CD4-positive, alpha-beta T cell treated with Interleukin-6 at 100 ng/mL for 8 hours (primary cell): ENCODE data around the gene MYB.
"Not testable (repeated sequence)": the region's sequence is repeated elsewhere in the genome, so short reads cannot be mapped to it uniquely, and the experiment has no call there.

ENCODE experiments used
- DNase-seq: peaks from one replicate; pipeline ENCODE4 v3.0.0-alpha.2; 2020; ENCODE audit warnings: mixed read lengths, low spot score

MYB gene

DNA sequence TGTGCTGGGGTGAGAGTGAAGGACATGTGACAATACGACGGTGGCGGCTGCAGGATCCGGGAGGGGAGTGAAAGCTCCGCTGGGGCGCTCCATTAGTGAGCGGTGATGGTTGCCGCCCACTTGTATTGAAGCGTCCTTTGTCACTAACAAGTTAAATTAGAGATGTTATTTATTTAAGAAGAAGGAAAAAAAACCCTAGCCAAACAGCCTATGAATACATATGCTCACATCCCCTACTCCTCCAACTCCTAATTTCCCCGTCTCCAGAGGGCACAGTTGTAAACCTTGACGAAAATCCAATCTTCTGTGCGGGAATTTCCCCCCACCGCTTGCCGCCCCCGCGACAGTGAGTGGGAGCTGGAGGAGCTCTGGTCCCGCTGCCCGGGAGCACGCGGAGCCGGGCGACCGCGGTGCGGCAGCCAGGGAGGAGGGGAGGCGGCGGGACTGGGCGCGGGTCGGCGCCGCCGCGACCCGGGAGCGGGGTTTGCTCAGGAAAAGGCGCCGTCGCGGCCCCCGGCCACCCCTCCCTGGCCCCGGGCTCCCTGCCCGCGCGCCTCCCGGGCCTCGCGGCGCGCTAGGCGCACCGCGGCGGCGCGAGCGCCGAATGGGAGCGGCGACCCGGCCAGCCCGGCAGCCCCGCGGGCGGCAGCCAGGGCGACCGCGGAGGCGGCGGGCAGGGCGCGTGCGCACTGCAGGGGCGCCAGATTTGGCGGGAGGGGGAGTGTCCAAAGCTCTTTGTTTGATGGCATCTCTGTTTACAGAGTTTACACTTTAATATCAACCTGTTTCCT, at the start of gene MYB:
Gene MYB (plus strand): TSS at position 767 of the 791 bp plus-strand sequence. CDS start 206 bp downstream, outside the sequence.
- DNase-seq, result peak; percentile 73

DNA sequence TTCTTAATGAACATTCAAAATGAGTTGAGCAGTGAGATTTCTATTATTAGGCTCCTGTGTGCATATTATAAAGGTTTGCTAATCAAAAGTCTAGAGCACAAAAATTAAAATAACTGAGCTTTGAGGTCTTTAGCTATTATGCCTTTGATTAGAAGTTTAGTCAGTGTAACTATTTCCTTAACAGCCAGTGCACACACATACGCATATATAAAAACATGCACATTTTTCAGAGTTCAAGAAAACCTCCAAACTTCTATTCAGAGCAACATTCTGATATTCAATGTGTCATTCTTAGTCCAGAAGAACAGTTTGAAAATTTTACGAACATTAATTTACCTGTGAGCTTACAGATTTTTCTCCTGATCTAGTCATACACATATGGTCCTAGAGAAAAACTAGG, 48.3 kb upstream of the MYB start:
- no peak for DNase-seq

DNA sequence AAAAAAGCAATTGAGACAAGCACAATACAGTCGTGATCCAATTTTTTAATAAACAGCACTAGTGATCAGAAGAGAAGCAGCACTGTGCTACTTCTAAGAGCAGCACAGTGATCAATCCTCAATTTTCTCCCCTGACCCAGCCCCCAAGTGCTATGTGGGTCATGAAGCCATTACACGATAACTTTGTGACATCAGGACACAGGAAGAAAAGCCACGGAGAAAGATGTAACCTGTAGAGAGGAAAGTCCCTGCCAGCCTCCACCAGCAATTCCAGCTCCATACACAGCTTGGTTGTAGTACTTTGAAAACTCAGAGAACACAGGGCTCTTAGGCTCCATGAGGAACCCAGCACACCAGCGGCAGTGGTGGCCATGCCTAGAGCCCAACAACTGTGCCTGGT, 45.3 kb upstream of the MYB start:
- DNase-seq, result no peak

- DNase-seq, result no peak
Observed at GRCh38 chr6:135137826-135138225, 43.3 kb upstream of the MYB start.

GRCh38 chr6:135141182-135141581, 39.9 kb upstream of the MYB start:
- no peak for DNase-seq

DNA sequence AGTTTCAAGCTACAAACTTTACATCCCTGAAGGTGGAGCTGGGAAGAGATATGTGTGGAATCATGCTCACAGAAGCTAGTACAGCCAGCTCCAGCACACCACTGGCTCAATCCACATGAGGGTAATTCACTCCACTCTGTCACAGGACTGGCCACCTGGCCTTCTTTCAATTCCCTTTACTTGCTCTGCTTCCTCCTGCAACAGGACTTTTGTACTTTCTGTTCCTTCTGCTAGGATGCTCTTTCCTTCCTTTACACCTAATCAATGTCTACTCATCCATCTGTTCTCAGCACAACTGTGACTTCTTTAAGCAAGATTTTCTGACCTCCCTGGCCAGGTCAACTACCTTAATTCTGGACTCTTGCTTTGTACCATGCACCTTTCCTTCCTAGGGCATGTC, 39.4 kb upstream of the MYB start:
- DNase-seq, result no peak

GRCh38 chr6:135142232-135142631, 38.9 kb upstream of the MYB start:
- not testable (repeated sequence) for DNase-seq

DNA sequence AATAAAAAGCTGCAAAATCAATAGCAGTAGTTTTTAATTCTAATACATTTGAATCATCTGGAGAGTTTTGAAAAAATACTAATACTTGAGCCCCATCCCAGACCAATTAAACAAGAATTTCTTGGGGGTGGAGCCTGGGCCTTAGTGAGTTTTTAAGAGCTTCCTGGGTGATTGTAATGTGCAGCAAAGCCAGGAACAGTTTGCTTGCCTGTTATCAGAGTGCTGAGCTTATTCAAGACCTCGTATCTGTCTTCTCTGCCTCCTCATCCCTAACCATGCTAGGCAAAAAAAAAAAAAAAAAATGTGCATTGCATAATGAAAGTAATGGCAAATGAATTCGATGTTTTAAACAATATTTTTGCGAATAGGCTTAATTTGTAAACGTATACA, 36.4 kb upstream of the MYB start:
- DNase-seq, result no peak

DNA sequence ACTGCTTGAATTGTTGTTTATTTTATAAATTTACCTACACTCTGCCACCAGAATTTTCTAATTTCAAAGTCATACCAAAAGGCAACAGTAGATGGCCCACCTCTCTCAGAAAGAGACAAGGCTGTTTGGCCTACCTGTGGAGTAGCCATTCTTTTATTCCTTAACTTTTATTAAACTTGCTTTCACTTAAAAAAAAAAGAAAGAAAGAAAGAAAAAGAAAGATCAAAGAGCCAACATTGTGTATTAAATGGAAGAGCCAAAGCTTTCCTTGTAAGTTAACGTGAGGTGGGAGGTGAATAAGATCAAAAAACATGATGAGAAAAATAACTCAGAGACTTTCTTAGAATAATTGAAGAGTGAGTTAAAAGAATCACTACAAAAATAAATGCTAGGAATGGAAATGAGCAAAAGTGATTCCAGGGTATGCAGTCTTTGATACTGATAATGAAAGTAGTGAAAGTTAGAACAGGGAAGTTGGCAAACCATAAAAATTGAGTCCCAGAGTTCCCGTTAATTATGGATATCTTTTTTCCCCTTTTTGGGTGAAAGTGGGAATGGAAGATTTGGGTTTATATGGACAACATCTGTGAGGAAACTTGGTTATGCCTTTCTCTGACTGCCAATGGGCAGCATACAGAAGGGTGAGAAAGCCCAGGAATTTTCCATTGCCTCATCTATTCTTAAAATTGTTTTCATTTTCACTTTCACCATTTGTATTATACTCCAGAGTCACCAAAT, 35.9 kb upstream of the MYB start:
- DNase-seq, result peak; percentile 44

- DNase-seq, result no peak
Observed at GRCh38 chr6:135146162-135146934, 34.8 kb upstream of the MYB start.

DNA sequence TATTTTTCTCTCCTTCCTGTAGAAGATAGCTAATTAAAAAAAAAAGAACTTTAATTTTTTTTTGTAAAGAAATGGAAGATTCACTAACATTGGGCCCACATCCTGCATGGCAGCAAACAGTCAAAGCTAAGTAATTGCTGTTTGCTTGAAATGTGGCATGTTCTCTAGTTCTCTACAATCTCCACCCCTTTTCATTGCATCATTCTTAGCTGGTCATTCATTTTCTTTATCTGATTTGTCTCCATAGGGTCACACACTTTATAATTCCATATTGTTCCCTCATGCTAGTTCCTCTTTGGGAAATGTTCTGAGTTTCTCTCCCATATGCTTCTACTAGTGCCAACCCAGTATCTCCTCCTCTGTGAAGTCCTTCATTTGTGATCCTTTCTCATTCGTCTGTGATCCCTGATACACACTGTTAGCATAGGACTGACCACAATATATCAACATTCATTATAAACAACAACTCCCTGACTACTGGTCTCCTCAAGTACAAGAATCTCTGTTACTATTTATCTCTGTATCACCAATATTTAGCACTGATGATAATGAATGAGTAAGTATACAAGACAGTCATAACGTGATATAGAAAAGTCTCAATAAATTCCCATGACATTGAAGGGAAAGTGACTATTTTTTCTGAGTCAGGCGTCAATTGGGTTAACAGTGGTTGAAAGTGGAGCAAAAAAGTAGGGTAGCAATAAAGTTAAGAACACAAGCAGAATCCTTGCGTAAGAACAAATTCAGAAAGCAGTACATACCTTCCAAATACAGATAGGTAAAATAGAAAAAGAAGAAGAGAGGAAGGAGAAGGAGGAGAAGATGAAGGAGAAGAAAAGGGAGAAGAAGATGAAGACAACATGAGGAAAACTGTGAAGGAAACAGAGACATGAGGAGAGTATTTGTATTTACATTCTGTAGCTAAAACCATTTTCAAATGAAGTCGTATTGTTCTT, 33.2 kb upstream of the MYB start:
- no peak for DNase-seq

DNA sequence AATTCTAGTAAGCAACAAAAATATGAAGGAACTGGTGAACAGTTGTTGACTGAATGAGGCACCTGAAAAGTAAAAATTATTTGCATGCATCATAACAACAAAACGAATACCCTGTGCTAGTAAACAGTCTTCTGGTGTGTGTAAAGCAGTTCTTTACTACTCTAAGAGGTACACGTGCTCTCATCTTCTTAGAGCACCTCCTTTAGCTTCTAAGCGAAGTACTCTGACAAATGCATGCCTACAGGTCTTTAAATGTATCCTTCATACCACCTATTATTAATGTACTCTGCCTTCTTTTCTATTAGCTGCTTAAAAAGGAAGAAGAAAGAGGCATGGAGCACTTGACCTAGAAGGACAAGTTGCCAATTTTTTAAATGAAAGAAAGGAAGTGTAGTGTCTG, 32.2 kb upstream of the MYB start:
- no peak for DNase-seq

DNA sequence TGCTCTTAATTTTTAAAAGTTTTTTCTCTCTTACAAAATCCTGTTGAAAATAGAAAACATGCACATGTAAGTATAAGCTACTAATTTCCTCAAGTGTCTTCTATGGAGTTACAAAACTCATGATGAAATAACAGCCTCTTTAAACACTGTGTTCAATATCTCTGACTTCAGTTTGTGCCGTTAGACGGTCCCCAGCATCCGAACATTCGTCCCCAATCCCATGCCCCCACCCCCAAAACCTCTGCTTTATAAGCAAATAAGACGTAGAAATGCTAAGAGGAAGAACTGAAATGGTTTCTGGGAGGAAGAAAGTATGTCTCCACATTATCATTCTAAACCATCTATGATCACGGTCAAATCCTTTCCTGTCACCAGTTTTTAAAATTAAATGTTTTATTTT, 31.7 kb upstream of the MYB start:
- DNase-seq, result no peak

GRCh38 chr6:135150481-135150880, 30.6 kb upstream of the MYB start:
- DNase-seq, result not testable (repeated sequence)

DNA sequence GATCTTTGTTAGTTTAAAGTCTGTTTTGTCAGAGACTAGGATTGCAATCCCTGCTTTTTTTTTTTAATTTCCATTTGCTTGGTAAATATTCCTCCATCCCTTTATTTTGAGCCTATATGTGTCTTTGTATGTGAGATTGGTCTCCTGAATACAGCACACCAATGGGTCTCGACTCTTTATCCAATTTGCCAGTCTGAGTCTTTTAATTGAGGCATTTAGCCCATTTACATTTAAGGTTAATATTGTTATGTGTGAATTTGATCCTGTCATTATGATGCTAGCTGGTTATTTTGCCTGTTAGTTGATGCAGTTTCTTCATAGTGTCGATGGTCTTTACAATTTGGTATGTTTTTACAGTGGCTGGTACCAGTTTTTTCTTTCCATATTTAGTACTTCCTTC, 27.0 kb upstream of the MYB start:
- not testable (repeated sequence) for DNase-seq

DNA sequence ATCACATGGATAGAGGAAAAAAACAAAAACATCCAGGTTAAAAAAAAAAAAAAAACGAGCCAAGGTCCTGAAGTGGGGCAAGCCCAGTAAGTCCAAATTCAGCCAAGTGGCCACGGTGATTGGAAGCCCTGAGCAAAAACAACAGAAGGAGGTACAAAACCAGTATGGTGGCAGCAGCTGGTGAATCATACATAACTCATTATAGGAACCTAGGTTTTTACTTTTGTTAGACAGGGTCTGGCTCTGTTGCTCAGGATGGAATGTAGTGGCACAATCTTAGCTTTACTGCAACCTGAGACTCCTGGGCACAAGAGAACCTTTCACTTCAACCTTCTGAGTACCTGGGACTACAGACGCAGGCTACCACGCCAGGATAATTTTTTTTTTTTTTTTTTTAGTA, 22.7 kb upstream of the MYB start:
- DNase-seq, result no peak

- no peak for DNase-seq
Observed at GRCh38 chr6:135159531-135159930, 21.6 kb upstream of the MYB start.

- DNase-seq, result no peak
Observed at GRCh38 chr6:135161411-135162395, 19.4 kb upstream of the MYB start.

DNA sequence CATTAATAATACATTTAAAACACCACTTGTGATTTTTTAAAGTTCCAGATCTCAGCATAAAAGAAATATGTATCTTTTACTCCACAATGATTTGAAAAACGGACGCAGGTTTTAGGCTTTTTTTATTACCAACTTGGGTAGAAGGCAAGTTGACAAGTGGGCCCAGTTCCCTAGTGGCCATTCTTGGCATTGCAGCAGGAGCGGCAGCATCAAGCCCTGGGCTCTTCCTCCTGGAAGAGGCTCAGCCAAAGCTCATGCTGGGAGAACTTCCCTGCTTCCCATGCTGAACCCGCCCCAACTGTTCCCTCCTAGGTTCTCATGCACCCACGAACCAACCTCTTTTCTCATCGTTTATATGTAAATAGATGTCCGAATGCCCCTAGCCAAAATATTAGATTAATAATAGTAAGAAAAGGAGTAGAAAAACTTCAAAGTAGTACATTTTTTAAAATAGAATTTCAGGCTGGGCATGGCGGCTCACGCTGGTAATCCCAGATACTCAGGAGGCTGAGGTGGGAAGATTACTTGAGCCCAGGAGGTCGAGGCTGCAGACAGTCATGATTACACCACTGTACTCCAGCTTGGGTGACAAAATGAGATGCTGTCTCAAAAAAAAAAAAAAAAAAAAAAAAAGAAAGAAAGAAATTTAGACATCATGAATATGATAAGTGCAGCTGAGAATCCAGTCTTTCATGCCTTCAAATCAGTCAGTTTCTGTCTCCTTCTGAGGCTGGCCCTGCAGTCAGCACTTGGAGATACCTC, 18.2 kb upstream of the MYB start:
- peak; percentile 19 for DNase-seq

GRCh38 chr6:135163440-135163738, 17.7 kb upstream of the MYB start:
- peak; percentile 60 for DNase-seq
